DND-41 (cell line): ENCODE measurements around the gene GNG13.
"Not testable (repeated sequence)": the region's sequence is repeated elsewhere in the genome, so short reads cannot be mapped to it uniquely, and the experiment has no call there.

ENCODE experiments used
- ATAC-seq: fragments of 200-7000 bp; cut with Tn5 transposase; 3 replicates; pipeline ENCODE4 v1.9.1; 2021; ENCODE audit warnings: low read depth; ENCODE audit not compliant: insufficient read depth
- DNase-seq: peaks from one replicate; pipeline ENCODE4 v3.0.0-alpha.2; 2020
- H2AFZ ChIP-seq: 2 replicates; pipeline ENCODE4 v1.6.0; 2012; ENCODE audit warnings: low read depth, low read length
- H3K27ac ChIP-seq: 2 replicates; pipeline ENCODE4 v1.5.1; 2012; ENCODE audit warnings: low read length, inconsistent platforms
- H3K27me3 ChIP-seq: fragments of 200-600 bp; sonication (generic); 2 replicates; pipeline ENCODE4 v1.6.0; 2012; ENCODE audit warnings: low read length, mild to moderate bottlenecking, inconsistent platforms; ENCODE audit not compliant: insufficient read depth, poor library complexity
- H3K36me3 ChIP-seq: 2 replicates; pipeline ENCODE4 v1.5.1; 2012; ENCODE audit warnings: low read length, inconsistent platforms; ENCODE audit not compliant: insufficient read depth
- H3K4me1 ChIP-seq: 2 replicates; pipeline ENCODE4 v1.5.1; 2012; ENCODE audit warnings: mild to moderate bottlenecking, low read length; ENCODE audit not compliant: insufficient read depth
- H3K4me2 ChIP-seq: 2 replicates; pipeline ENCODE4 v1.6.0; 2012; ENCODE audit warnings: mild to moderate bottlenecking, moderate library complexity, low read length, inconsistent platforms; ENCODE audit not compliant: insufficient read depth
- H3K4me3 ChIP-seq, 2 experiments: fragments of 200-600 bp in 1 of 2; shearing (Covaris generic) in 1 of 2; 2 replicates each; pipeline ENCODE4 v1.5.1; 2012 to 2016; ENCODE audit warnings: inconsistent platforms in 2 of 2, low read length in 2 of 2, mild to moderate bottlenecking in 2 of 2, low read depth in 1 of 2, moderate library complexity in 1 of 2
- H3K79me2 ChIP-seq: 2 replicates; pipeline ENCODE4 v1.6.0; 2012; ENCODE audit warnings: low read length, inconsistent platforms; ENCODE audit not compliant: insufficient read depth
- H3K9ac ChIP-seq: 2 replicates; pipeline ENCODE4 v1.6.0; 2012; ENCODE audit warnings: low read depth, mild to moderate bottlenecking, inconsistent platforms, low read length, moderate library complexity
- H3K9me3 ChIP-seq: 2 replicates; pipeline ENCODE4 v1.5.1; 2012; ENCODE audit warnings: low read length, moderate library complexity, mild to moderate bottlenecking, inconsistent platforms; ENCODE audit not compliant: insufficient read depth, severe bottlenecking
- H4K20me1 ChIP-seq: 2 replicates; pipeline ENCODE4 v1.6.0; 2012; ENCODE audit warnings: low read length; ENCODE audit not compliant: insufficient read depth
- CTCF ChIP-seq: IDR thresholded peaks from 2 replicates; pipeline ENCODE4 v1.5.1; 2012; ENCODE audit warnings: borderline replicate concordance, low read length, moderate library complexity, mild to moderate bottlenecking; ENCODE audit not compliant: poor library complexity, severe bottlenecking; ENCODE audit errors: extremely low read depth
- EZH2 ChIP-seq: IDR thresholded peaks from 3 replicates; pipeline ENCODE4 v1.6.1; 2012; ENCODE audit warnings: borderline replicate concordance, low read depth, mild to moderate bottlenecking, moderate library complexity, low read length, inconsistent platforms; ENCODE audit not compliant: severe bottlenecking

GNG13 gene

DNA sequence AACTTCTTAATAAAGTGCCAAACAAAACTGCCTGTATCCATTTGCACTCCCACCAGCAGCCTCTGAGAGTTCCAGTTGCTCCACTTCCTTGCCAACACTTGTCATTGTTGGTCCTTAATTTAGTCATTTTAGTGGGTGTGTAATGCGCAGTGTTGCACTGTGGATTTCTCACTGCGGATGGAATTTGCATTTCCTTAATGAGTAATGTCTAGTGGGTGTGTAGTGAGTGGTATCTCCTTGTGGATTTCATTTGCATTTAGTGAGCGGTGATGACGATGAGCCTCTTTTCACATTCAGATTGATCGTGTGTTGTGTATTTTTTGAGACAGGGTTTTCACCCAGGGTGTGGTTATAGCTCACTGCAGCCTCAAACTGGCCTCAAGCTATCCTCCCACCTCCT is 44.1 kb downstream of the GNG13 start:
- Histone ChIP-seq H4K20me1 (no peaks in the 10 kb centered on the region), H3K9ac (no peak overlapping the region), H3K4me3 (no peak overlapping the region), H3K79me2 (no peaks in the 10 kb centered on the region), H3K27me3 (no peaks in the 10 kb centered on the region), H3K36me3 (no peaks in the 10 kb centered on the region), H3K4me1 (no peaks in the 10 kb centered on the region), H3K9me3 (no peaks in the 10 kb centered on the region), H2AFZ (no peak overlapping the region), H3K4me2 (no peak overlapping the region), H3K27ac (no peak overlapping the region)
- DNase-seq, result no peak
- ATAC-seq, result no peak
- no peak for TF ChIP-seq CTCF
- TF ChIP-seq EZH2, result no peak

DNA sequence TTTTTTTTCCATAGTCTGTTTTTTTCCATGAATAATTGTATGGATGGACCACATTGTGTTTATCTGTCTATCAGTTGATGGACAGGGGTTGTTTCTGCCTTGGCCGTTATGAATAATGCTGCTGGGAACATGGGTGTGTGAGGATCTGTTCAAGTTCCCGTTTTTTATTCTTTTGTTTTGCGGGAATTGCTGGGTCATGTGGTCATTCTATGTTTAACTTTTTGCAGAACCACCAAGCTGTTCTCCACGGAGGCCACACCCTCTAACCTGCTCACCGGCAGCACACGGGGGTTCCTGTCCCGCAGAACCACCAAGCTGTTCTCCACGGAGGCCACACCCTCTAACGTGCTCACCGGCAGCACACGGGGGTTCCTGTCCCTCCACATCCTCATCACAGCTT is 45.9 kb downstream of the GNG13 start:
- Histone ChIP-seq H3K36me3 (no peaks in the 10 kb centered on the region), H2AFZ (no peak overlapping the region), H3K27ac (no peak overlapping the region), H3K27me3 (no peaks in the 10 kb centered on the region), H3K4me3 (no peak overlapping the region), H3K79me2 (no peaks in the 10 kb centered on the region), H3K9ac (no peak overlapping the region), H3K9me3 (no peaks in the 10 kb centered on the region), H4K20me1 (no peaks in the 10 kb centered on the region), H3K4me1 (no peaks in the 10 kb centered on the region), H3K4me2 (no peak overlapping the region)
- ATAC-seq (no peak), DNase-seq (no peak)
- TF ChIP-seq CTCF, result no peak
- no peak for TF ChIP-seq EZH2

GRCh38 chr16:754121-754607 is 46.4 kb downstream of the GNG13 start:
- H3K79me2 ChIP-seq, H3K4me3 ChIP-seq, DNase-seq, H3K4me1 ChIP-seq, H3K4me2 ChIP-seq, H3K27me3 ChIP-seq, ATAC-seq, H3K27ac ChIP-seq, H2AFZ ChIP-seq, H3K36me3 ChIP-seq, H3K9ac ChIP-seq, H3K9me3 ChIP-seq, H4K20me1 ChIP-seq: not testable (repeated sequence)

DNA sequence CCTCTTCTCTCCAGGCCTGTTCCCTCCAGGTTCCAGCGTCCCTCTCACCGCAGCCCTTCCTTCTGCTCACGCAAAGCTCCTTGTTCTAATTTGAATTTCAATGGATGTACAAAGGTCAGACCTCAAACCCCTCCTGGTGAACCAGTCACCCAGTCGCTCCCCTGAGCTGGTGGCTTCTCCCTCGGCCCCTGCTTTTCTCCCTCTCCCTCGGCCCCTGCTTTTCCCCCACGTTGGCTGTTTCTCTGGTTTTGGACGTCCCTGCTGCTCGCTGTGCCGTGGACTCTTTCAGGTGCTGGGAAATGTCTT is 48.6 kb downstream of the GNG13 start:
- no peaks in the 10 kb centered on the region for H3K4me1 ChIP-seq
- H3K4me2 ChIP-seq, result no peak overlapping the region
- H3K79me2 ChIP-seq, result no peaks in the 10 kb centered on the region
- no peaks in the 10 kb centered on the region for H4K20me1 ChIP-seq
- no peak for TF ChIP-seq EZH2
- no peak for TF ChIP-seq CTCF
- no peaks in the 10 kb centered on the region for H3K36me3 ChIP-seq
- ATAC-seq (no peak), DNase-seq (no peak)
- no peak overlapping the region for H3K4me3 ChIP-seq
- no peak overlapping the region for H3K9ac ChIP-seq
- H3K27me3 ChIP-seq, result no peaks in the 10 kb centered on the region
- no peak overlapping the region for H3K27ac ChIP-seq
- H3K9me3 ChIP-seq, result no peaks in the 10 kb centered on the region
- H2AFZ ChIP-seq, result no peak overlapping the region
